HepG2 (cell line): ENCODE data around the gene NCF2.

Experiments
- BORCS8-MEF2B ChIP-seq: sonication (generic); formaldehyde crosslinking; IDR thresholded peaks from 2 replicates; pipeline ENCODE4 v1.8.0; 2022; ENCODE audit warnings: mild to moderate bottlenecking, missing genetic modification reagents
- FIP1L1 ChIP-seq: fragments of 200-400 bp; formaldehyde crosslinking; IDR thresholded peaks from 2 replicates; pipeline ENCODE4 v1.6.1; 2018; ENCODE audit warnings: low read depth, mild to moderate bottlenecking, low read length, moderate library complexity, borderline replicate concordance; ENCODE audit not compliant: insufficient read depth
- FOXK1 ChIP-seq: sonication (generic); formaldehyde crosslinking; IDR thresholded peaks from 2 replicates; pipeline ENCODE4 v1.4.0; 2020; ENCODE audit warnings: low read depth, missing genetic modification reagents, borderline replicate concordance
- HNRNPL ChIP-seq: fragments of 200-400 bp; formaldehyde crosslinking; IDR thresholded peaks from 2 replicates; pipeline ENCODE4 v1.6.1; 2017; ENCODE audit warnings: mild to moderate bottlenecking, low read depth, low read length
- MIXL1 ChIP-seq: IDR thresholded peaks from 2 replicates; pipeline ENCODE4 v1.6.1; 2016
- ONECUT2 ChIP-seq: sonication (generic); formaldehyde crosslinking; IDR thresholded peaks from 2 replicates; pipeline ENCODE4 v1.4.0; 2020; ENCODE audit warnings: missing genetic modification reagents
- PHF5A ChIP-seq: IDR thresholded peaks from one replicate; pipeline ENCODE4 v1.6.1; 2018; ENCODE audit warnings: low read depth, missing genetic modification reagents; ENCODE audit not compliant: unreplicated experiment
- POLR2AphosphoS2 ChIP-seq: IDR thresholded peaks from 2 replicates; pipeline ENCODE4 v1.6.1; 2011; ENCODE audit warnings: low read depth, low read length, improper control_type of control experiment
- POLR2G ChIP-seq: fragments of 200-400 bp; formaldehyde crosslinking; IDR thresholded peaks from 2 replicates; pipeline ENCODE4 v1.6.1; 2018; ENCODE audit warnings: mild to moderate bottlenecking, low read depth, low read length, moderate library complexity
- SRSF4 ChIP-seq: fragments of 200-400 bp; formaldehyde crosslinking; IDR thresholded peaks from one replicate; pipeline ENCODE4 v1.6.1; 2018; ENCODE audit warnings: mild to moderate bottlenecking, low read depth, low read length, moderate library complexity; ENCODE audit not compliant: poor library complexity, severe bottlenecking
- ZNF274 ChIP-seq: sonication (generic); formaldehyde crosslinking; IDR thresholded peaks from 2 replicates; pipeline ENCODE4 v1.5.1; 2020; ENCODE audit warnings: mild to moderate bottlenecking, missing genetic modification reagents
- TF ChIP-seq, protein P1 (sequence below): sonication (generic); formaldehyde crosslinking; IDR thresholded peaks from 2 replicates; pipeline ENCODE4 v1.4.0; 2020; ENCODE audit warnings: missing genetic modification reagents
- TF ChIP-seq, protein P2 (sequence below): sonication (generic); formaldehyde crosslinking; IDR thresholded peaks from 2 replicates; pipeline ENCODE4 v1.8.0; 2022; ENCODE audit warnings: mild to moderate bottlenecking, missing genetic modification reagents, borderline replicate concordance

DNA sequence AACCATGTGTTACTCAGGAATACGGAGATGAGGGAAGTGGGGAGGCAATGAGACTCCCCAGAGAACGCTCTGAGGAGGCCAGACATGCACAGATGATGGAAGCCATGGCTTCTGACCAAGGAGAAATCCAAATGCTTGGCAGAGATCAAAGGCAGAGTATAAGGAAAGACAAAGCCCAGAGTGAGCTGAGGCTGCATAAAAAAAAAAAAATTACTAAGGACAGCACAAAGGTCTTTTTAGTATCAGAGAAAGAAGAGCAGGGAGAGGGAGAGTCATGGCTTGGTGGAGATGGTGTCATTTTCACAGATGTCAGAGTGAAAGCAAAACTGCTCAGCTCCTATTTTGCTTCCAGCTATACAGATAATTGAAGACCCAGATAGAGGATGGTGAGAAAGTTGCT lies 8.1 kb upstream of the NCF2 start:
- TF ChIP-seq ONECUT2 (no peak), ZNF274 (no peak), BORCS8-MEF2B (CRISPR knock-in tag) (no peak), MIXL1 (CRISPR knock-in tag) (no peak), PHF5A (CRISPR knock-in tag) (no peak), POLR2G (no peak), SRSF4 (no peak), POLR2AphosphoS2 (no peak), HNRNPL (no peak), FOXK1 (CRISPR knock-in tag) (no peak), FIP1L1 (no peak)
- TF ChIP-seq, protein P1, sequence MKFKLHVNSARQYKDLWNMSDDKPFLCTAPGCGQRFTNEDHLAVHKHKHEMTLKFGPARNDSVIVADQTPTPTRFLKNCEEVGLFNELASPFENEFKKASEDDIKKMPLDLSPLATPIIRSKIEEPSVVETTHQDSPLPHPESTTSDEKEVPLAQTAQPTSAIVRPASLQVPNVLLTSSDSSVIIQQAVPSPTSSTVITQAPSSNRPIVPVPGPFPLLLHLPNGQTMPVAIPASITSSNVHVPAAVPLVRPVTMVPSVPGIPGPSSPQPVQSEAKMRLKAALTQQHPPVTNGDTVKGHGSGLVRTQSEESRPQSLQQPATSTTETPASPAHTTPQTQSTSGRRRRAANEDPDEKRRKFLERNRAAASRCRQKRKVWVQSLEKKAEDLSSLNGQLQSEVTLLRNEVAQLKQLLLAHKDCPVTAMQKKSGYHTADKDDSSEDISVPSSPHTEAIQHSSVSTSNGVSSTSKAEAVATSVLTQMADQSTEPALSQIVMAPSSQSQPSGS (CRISPR knock-in tag), result no peak
- TF ChIP-seq, protein P2, sequence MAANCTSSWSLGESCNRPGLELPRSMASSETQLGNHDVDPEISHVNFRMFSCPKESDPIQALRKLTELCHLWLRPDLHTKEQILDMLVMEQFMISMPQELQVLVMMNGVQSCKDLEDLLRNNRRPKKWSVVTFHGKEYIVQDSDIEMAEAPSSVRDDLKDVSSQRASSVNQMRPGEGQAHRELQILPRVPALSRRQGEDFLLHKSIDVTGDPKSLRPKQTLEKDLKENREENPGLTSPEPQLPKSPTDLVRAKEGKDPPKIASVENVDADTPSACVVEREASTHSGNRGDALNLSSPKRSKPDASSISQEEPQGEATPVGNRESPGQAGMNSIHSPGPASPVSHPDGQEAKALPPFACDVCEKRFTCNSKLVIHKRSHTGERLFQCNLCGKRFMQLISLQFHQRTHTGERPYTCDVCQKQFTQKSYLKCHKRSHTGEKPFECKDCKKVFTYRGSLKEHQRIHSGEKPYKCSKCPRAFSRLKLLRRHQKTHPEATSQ (CRISPR knock-in tag), result no peak
